Measurements from ENCODE around the gene NCKAP5L.
A peak's percentile ranks its signal among the peaks of the same experiment; 100 is the strongest.
"Not testable (repeated sequence)": the region's sequence is repeated elsewhere in the genome, so short reads cannot be mapped to it uniquely, and the experiment has no call there.

NCKAP5L gene

GRCh38 chr12:49863946-49864797 lies 36.0 kb upstream of the NCKAP5L start:
- no peak for DNase-seq

DNA sequence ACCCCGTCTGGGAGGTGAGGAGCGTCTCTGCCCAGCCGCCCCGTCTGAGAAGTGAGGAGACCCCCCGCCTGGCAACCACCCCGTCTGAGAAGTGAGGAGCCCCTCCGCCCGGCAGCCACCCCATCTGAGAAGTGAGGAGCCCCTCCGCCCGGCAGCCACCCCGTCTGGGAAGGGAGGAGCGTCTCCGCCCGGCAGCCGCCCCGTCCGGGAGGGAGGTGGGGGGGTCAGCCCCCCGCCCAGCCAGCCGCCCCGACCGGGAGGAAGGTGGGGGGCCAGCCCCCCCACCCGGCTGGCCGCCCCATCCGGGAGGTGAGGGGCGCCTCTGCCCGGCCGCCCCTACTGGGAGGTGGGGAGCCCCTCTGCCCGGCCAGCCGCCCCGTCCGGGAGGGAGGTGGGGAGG lies 32.7 kb upstream of the NCKAP5L start:
- DNase-seq: not testable (repeated sequence)

DNA sequence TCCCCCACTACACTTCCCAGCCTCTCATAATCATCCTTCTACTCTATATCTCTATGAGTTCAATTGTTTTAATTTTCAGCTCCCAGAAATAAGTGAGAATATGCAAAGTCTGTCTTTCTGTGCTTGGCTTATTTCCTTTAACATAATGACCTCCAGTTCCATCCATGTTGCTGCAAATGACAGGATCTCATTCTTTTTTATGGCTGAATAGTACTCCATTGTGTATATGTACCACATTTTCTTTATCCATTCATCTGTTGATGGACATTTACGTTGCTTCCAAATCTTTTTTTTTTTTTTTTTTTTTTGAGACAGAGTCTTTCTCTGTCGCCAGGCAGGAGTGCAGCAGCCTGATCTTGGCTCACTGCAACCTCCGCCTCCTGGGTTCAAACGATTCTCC lies 27.7 kb upstream of the NCKAP5L start:
- not testable (repeated sequence) for DNase-seq

DNA sequence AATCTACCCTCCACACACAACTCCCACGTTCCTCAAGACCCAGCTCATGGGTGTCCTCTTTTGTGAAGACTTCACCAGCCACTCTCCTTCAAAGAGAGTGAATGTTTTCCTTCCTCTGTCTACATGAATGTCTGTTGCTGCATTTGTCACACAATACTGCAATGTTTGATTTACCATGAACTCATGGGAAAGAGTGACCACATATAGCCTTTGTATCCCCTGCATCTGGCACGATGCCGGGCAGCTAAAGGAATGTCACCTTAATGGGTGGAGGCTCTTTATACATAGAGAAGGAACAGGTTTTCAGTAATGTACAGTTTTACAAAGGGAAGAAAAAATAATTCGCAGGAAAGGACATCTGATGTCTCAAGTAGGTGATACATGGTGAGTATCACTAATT lies 26.8 kb upstream of the NCKAP5L start:
- DNase-seq: no peak

GRCh38 chr12:49853671-49854070 lies 25.5 kb upstream of the NCKAP5L start:
- no peak for DNase-seq

DNA sequence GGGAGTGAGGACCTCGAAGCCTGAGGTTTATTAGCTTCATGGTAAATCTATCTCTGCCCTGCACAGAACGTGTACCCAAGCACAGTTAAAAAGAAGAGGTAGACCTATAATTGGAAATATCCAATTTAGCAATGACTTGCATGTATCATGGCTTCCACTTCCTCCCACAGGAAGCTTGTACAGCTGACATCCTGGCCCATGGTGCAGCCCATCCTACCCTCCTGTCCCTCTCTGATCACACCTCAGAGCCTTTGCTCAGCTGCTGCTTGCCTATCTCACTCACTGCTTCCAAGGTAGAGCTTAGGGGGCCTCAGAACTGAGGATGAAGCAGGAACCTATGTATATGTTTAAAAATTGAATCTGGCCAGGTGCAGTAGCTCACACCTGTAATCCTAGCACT lies 18.9 kb upstream of the NCKAP5L start:
- DNase-seq: no peak

DNA sequence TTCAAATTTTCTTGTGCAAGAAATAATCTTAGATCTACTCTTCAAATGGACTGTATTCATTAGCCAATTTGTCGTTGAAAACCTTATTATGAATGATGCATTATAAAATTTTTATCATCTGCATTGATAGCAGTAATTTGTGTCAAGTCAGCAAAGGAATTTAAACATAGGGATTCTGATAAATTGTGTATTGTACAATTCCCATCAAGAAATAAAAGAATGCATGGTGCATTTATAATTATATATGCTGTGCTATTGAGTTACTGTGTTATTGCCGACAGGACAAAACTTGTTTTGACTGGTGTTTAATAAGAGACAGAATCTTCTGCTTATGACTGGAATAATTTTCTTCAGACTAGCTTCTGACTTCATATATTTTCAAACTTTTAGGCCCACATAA lies 17.8 kb upstream of the NCKAP5L start:
- DNase-seq: no peak

GRCh38 chr12:49843876-49844437 lies 15.7 kb upstream of the NCKAP5L start:
- DNase-seq: no peak

DNA sequence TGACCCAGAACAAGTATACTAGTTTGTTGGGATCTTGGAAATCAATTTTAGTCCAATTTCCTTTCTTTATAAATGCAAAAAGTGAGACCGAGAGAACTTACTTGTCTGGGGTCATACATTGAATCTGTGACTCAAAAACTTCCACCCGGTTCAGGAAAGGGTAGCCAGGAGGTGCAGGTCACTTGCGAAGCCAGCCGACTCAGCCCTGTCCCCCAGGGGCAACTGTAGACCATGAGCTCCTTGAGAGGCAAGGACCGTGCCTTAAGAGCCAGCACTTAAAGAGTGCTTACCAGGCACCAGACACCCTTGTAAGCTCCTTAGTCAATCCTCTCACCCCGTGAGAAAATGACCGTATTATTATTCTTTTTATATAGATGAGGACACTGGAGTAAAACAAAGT lies 15.2 kb upstream of the NCKAP5L start:
- DNase-seq: no peak

- DNase-seq: peak; percentile 95
These were observed 14.5 kb upstream of the NCKAP5L start, which contains the start of gene BCDIN3D for GRCh38 chr12:49842519-49843352. Gene BCDIN3D (minus strand): TSS chr12:49843106. CDS start chr12:49843087, 19 bp downstream.

DNA sequence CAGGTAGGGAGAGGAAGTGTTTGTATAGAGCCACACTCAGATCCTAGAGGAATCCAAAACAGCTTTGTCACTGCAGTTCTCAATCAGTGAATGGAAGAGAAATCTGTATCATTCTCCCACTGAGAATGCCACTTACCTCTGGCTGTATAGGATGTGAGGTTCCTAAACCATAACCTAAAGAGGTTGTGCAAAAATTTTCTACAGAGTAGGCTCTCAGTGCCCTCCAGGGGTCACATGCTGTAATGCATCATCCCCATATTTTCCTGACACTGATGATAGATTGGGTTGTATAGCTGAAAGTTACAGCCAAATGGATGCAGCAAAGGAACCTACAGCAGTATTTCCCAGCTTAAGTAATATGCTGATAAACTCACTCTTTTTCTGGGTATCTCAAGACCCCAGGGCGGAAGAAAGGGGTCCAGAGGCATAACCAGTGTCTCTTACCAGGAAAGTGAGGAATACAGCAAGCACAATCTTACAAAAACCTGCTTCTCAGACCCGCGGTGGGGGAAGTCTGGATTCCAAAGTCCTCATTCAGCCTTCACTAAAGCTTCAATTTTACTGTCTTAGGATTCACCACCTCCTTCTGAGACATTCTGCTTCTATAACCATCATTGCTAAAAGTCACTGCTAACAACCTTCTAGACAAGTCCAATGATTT lies 10.9 kb upstream of the NCKAP5L start:
- peak; percentile 80 for DNase-seq

- DNase-seq: no peak
These were observed 4.7 kb upstream of the NCKAP5L start for GRCh38 chr12:49832836-49833421.

DNA sequence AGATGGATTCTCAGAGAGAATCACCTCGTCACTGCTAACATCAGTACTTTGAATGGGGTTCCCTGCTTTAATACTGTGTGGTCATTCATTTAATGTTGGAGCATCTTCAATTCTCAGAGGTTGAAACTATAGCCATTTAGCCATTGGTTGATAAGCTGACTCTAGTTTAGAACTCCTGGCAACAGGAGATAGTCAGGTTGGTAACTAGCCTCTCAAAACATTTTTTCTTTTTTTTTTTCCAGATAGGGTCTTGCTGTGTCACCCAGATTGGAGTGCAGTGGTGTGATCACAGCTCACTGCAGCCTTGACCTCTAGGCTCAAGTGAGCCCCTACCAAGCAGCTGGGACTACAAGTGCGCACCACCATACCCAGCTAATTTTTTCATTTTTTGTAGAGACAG lies 3.5 kb upstream of the NCKAP5L start:
- DNase-seq: no peak

DNA sequence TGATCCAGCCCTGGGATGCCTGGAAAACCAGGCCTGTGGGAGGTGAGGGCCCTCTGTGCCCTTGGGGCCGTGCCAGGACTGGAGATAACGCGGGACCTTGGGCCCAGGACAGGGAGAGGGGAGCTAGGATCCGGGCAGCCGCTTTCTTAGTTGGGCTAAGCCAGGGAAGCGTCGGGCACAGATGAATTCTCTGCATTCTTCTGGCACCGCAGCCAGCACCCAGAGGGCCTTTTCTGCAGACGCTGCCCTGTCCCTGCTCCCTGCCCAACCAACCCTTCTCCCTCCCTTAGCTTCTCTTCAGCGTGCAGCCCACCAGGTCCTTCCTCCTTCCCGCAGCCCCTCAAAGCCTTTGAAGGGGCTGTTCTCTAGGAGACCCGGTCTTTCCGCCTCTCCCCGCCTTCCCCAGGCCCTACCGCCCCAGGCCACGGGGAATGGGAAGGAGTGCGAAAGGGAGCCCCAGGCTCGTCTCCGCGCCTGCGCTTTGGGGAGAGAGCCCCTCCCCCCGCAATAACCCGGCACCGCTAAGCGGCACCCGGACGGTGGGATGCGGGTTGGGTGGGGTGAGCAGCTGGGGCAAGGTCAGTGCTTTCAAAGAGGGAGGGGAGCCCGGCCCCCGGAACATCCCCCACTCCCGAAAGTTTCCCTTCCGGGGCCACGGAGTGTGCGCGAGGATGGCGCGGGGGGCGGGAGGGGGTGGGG lies 663 bp downstream of the NCKAP5L start:
- peak; percentile 61 for DNase-seq

DNA sequence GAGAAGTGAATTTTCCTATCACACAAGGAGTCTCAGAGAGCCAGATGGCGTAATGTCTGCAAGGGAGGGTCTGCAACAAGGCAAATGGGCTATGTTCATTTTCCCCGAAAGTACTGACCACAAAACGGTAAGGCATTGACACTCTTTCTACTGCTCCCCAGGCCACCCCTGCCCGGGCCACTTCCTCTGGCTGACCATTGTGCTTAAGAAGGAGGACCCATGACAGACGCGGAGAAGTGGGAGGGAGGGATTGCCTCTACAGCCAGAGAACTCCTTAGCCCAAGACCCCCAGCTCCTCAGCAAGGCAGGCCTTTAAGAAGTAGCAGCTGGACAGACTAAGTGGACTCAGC lies 1.2 kb downstream of the NCKAP5L start:
- DNase-seq: no peak

DNA sequence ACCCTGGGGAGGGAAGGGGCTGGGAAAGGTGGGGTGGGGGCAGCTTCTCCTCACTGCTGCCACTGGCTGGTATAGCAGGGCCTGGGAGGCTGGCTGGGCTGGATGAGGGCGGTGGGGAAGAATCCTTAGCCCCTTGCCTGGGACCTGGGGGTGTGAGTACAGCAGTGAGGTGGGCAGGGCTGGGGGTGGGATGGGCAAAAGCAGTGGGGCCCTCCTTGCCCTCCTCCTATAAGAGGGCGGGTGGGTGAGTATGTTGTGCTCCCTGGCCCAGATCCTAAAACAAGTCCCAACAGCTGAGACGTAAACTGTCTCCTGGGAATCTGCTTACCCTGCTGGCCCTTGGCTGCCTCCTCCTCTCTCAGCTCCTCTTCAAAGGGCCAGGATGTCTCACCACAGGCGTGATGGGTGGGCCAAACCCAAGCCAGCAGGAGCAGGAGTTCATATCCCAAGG lies 2.2 kb downstream of the NCKAP5L start:
- DNase-seq: no peak

DNA sequence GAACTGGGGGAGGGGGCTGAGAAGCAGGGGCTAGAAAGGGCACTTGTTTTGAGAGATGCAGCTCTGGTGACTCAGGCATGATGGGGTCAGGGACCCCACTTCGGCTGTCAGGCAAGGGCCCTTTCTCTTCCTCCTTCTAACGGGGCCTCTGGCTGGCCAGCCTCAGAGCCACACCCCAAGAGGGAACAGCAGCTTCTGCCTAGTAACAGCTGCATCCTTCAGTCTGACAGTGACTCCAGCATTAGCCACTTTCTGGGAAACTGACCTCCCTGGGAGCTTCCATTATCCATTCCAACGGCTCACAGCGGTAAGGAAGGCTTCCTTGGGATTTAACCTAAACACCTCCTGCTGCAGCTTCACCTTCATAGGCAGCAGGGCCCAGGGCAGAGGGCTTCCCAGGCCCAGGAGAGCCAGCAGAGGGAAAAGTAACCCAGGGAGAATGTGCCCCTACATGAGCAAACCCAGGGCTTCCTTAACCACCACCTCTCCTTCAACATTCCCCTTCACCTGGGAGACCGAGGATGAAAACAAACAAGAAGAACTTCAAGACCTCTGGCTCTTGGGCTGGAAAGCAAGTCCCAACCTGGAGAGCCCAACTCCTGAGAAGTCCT lies 2.7 kb downstream of the NCKAP5L start:
- DNase-seq: peak; percentile 54

DNA sequence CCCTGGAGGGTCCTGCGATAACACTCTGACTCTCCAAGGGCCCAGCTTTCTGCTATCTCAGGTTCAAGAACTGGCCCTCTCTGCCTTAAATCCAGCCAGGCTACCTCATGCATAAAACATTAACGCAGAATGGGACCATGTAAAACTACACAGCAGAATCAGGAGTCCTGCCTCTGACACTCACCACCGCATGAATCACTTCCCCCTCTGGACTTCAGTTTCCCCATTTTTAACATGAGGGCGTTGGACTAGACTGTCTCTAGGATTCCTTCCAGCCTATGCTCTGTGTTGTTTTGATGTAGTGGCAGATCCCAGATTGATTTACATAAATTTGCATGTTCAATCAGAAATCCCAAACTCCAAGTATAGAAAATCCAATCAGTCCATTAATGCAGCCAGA lies 3.3 kb downstream of the NCKAP5L start:
- peak; percentile 44 for DNase-seq

DNA sequence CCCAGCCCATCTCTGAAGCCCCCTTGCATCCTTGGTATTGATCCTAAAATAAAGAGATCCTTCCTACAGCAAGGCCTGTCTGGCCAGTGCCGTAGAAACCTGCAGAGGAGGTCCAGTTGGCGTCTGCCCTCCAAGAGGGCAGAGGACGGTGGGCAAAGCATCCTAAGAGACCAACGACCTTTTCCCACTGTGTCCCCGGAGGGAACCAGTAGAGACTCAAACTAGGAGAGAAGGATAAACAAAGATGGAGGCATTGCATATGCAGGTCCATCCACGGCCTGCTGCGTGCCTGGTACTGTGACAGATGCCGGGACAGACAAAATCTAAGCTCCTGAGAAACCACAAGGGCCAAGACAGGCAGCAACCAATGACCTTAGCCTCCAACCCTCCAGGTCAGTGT lies 3.8 kb downstream of the NCKAP5L start:
- DNase-seq: no peak

- DNase-seq: no peak
These were observed 4.3 kb downstream of the NCKAP5L start for GRCh38 chr12:49823951-49824350.

GRCh38 chr12:49823350-49823749 lies 4.9 kb downstream of the NCKAP5L start:
- DNase-seq: no peak

Measured in hematopoietic multipotent progenitor cell treated with erythropoietin and hydrocortisone succinate and interleukin-3 and kit ligand, for 6 days (in vitro differentiated cells).